ENCODE data around the gene SCG2.

The SCG2 gene

DNA sequence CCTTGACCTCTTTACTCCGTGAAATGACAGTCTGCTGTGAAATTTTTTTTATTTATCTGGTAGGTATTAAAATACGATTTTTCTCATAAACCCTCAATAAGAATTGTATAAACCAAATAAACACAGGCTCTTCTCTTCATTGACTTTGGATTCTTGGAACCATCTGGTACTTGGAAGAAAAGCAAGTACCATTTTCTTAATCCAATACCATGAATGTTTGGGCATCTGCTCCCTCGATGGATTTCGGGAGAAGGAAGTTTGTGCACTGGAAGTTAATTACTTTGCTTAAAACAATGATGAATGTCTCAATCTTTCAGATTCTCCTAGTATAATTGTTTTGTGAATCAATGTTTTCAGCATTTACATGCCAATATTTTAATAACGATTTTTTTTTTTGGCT lies 5.3 kb upstream of the SCG2 start:
- TF ChIP-seq, protein P1, sequence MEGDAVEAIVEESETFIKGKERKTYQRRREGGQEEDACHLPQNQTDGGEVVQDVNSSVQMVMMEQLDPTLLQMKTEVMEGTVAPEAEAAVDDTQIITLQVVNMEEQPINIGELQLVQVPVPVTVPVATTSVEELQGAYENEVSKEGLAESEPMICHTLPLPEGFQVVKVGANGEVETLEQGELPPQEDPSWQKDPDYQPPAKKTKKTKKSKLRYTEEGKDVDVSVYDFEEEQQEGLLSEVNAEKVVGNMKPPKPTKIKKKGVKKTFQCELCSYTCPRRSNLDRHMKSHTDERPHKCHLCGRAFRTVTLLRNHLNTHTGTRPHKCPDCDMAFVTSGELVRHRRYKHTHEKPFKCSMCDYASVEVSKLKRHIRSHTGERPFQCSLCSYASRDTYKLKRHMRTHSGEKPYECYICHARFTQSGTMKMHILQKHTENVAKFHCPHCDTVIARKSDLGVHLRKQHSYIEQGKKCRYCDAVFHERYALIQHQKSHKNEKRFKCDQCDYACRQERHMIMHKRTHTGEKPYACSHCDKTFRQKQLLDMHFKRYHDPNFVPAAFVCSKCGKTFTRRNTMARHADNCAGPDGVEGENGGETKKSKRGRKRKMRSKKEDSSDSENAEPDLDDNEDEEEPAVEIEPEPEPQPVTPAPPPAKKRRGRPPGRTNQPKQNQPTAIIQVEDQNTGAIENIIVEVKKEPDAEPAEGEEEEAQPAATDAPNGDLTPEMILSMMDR (IDR thresholded peaks at IDR 0.05): no peak

DNA sequence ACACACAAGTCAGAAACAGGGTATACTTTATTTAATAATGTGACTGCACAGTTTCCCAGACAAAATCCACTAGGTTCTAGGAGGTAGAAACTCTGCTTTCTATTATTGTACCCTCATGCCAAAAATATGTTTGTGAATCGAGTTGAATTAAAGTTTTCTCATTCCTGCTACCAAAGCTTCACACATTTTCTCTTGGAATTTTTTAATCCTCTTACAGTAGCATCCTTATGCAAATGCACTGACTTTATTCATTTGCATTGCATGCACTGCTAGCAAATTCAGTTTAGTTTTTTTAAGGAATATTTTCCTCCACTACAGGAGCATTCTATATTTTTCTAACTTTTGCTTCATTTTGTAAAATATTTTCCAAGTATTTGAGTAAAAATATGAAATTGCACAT lies 4.8 kb upstream of the SCG2 start:
- TF ChIP-seq, protein P1 (IDR thresholded peaks at IDR 0.05): no peak

DNA sequence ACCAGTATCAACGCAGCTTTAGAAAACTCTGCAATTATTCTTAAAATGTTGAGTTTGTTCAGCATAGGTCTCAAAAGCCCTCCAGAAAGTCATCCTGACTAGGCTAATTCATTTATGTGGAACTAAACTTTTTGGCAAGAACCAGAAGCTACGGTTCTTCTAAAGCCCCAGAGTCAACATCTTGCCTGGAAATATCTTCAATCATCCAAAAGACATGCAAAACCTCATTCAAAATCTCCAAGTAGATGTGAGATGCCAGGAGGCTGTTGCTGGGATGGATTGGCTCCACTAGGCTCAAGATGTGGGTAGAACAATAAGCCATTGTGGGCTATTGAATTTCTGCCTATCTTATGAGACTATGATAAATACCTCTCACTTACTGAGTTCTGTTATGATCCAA lies 2.1 kb upstream of the SCG2 start:
- TF ChIP-seq, protein P1 (IDR thresholded peaks at IDR 0.05): no peak

DNA sequence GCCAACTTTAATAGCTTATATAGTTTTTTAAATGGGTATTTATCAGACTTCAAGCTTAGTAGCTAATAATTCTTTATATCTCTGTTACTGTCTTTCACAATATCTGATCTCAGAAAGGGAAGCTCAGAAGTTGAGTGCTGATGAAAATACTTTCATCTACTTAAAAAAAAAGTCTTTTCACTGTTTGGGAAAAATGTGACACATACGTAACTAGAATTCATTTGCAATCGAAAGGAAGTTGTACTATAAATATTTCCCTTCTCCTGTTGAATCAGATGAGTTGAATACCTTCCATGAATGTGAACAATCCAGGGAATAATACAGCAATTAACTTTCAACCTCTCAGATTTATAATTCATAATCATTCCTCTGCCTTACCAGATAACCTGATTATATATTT lies 811 bp upstream of the SCG2 start:
- TF ChIP-seq, protein P1 (IDR thresholded peaks at IDR 0.05): no peak

DNA sequence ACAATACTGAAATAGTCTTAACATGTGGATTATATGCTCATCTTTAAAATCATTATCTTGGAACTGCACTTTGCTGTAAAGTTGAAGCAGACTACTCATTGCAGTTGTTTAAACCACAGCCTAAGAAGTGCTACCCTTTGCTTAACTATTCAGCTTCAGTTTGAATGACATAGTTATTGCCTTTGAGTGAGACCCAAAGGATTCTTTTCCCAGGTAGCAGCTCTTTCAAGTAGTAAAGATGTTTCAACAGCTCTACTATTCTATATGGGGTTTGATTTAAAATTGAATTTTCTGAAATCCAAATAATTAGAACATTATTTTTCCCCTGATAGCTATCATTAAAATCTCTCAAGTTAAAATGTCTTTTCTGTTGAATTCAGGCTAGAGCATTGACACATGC lies 1.1 kb downstream of the SCG2 start:
- TF ChIP-seq, protein P1 (IDR thresholded peaks at IDR 0.05): no peak

DNA sequence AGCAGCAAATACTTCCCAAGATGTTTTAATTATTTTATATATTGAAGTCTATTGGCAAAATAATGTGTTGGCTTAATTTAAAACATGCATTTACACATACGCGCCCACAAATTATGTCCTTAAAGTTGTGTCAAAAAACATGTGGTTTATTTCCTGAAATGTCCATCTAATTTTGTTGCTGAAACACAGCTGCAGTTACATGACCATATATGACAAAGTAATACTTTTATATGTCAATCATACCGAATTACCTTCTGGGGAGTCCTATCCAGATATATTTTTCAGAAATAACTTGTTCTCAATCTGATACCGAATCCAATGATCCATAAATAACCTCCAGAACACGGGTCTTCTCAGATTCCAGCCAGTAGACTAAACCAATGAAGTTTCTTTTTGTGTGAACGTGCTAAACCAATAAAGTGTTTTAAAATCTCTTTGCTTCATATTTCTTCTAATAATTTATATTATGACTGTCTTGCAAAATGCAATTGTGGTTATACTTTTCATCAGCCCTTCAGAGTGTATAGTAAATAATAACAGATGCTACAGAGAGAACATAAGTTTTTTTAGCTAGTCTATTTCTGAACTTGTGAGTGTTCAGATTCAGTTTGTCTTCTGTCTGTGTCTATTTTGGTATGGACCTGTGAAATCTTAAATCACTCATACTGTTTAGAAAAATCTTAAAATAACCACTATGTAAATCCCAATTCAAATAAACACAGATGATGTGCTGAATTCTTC lies 2.4 kb downstream of the SCG2 start:
- TF ChIP-seq, protein P1 (IDR thresholded peaks at IDR 0.05): no peak

DNA sequence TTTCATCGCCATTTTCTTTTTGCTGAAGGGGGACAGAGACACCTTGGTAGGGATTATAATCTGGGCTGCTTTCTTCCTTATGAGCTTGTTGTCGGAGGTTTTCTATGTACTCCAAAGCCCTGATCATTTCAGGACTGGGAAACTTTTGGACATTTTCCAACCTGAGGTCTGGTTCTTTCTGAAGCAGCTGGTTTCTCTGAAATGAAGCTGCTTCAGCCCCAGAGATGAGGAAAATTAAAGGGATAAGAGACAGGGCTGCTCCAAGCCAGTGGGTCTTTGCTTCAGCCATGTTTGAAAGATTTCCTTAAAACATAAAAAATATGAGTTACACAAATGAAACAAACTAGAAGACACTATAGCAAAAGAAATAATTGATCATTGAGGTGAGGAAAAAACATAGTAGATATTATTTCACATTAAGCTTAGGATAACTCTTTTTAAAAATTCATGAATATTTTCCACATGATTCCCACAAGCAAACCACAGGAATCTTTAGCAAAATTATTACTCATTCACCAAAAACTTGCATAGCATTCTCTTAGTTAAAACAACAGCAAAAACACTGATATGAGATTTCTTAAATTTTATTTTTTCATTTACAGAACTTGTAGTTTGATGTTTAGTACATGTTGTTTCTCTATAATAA lies 3.0 kb downstream of the SCG2 start:
- TF ChIP-seq, protein P1 (IDR thresholded peaks at IDR 0.05): no peak

Measured in LNCAP (cell line).